SK-N-SH (cell line): Measurements from ENCODE around the gene PRB3. TPM values are rescaled to one million over a fixed set of nuclear protein-coding genes. Genes with fewer than 3 reads are reported as not detected.

Experiments
- CTCF ChIA-PET: fragments of 300-600, 350-600 bp; formaldehyde crosslinking; extraction: SDS; loops from one replicate; lab custom pipeline; 2021; lab: Yijun Ruan, JAX
- POLR2A ChIA-PET: fragments of 350-600 bp; sonication (Branson Sonifier 250); formaldehyde crosslinking; extraction: SDS; loops from one replicate; lab custom pipeline; 2020; ENCODE audit warnings: antibody characterized with exemption, inconsistent platforms; lab: Yijun Ruan, JAX
- DNase-seq: peaks from one replicate; pipeline ENCODE4 v3.0.0; 2012
- H2AFZ ChIP-seq: fragments of 200-600 bp; sonication (generic); 2 replicates; pipeline ENCODE4 v1.8.1; 2016; ENCODE audit warnings: antibody characterized with exemption, mild to moderate bottlenecking, low read depth
- H3F3A ChIP-seq: fragments of 200-600 bp; sonication (generic); replicated peaks from 2 replicates; pipeline ENCODE3; 2016; ENCODE audit warnings: antibody characterized with exemption, mild to moderate bottlenecking; ENCODE audit not compliant: insufficient read depth
- H3K27ac ChIP-seq, 2 experiments: fragments of 200-500 bp in 1 of 2; fragments of 200-600 bp in 1 of 2; sonication (Bioruptor generic) in 1 of 2; sonication (generic), shearing (Covaris generic) in 1 of 2; 2 replicates each; pipeline versions ENCODE4 v1.5.1 to v1.6.1; 2014 to 2016; ENCODE audit warnings: low read depth in 2 of 2, inconsistent platforms in 1 of 2, low read length in 1 of 2, mild to moderate bottlenecking in 1 of 2, mixed read lengths in 1 of 2
- H3K27me3 ChIP-seq: fragments of 200-600 bp; sonication (generic), shearing (Covaris generic); 2 replicates; pipeline ENCODE4 v1.6.1; 2016; ENCODE audit warnings: mixed run types; ENCODE audit not compliant: insufficient read depth
- H3K36me3 ChIP-seq, 2 experiments: fragments of 200-500 bp in 1 of 2; fragments of 200-600 bp in 1 of 2; sonication (Bioruptor generic) in 1 of 2; sonication (generic) in 1 of 2; replicated peaks in 1 of 2; 2 replicates each; pipeline versions ENCODE3 to v1.5.1; 2014 to 2016; ENCODE audit warnings: low read length in 1 of 2, mild to moderate bottlenecking in 1 of 2; ENCODE audit not compliant: insufficient read depth in 2 of 2, control insufficient read depth in 1 of 2
- H3K4me1 ChIP-seq, 2 experiments: fragments of 200-500 bp in 1 of 2; fragments of 200-600 bp in 1 of 2; sonication (Bioruptor generic) in 1 of 2; sonication (generic), shearing (Covaris generic) in 1 of 2; 2 replicates each; pipeline versions ENCODE4 v1.5.1 to v1.6.1; 2014 to 2016; ENCODE audit warnings: low read depth in 1 of 2, low read length in 1 of 2, mixed run types in 1 of 2; ENCODE audit not compliant: insufficient read depth in 2 of 2, control insufficient read depth in 1 of 2
- H3K4me2 ChIP-seq: fragments of 200-600 bp; sonication (generic), shearing (Covaris generic); 2 replicates; pipeline ENCODE4 v1.6.1; 2017; ENCODE audit warnings: mixed run types
- H3K4me3 ChIP-seq, 2 experiments: fragments of 200-500 bp in 1 of 2; fragments of 200-600 bp in 1 of 2; sonication (Bioruptor generic) in 1 of 2; sonication (generic), shearing (Covaris generic) in 1 of 2; 2 replicates each; pipeline versions ENCODE4 v1.5.1 to v1.8.1; 2014 to 2016; ENCODE audit warnings: low read depth in 2 of 2, inconsistent platforms in 1 of 2, low read length in 1 of 2, mild to moderate bottlenecking in 1 of 2, mixed read lengths in 1 of 2, moderate library complexity in 1 of 2
- H3K79me2 ChIP-seq: fragments of 200-600 bp; sonication (generic); 2 replicates; pipeline ENCODE4 v1.8.1; 2017; ENCODE audit warnings: mild to moderate bottlenecking; ENCODE audit not compliant: insufficient read depth
- H3K9ac ChIP-seq: fragments of 200-600 bp; sonication (generic); 2 replicates; pipeline ENCODE4 v1.6.1; 2017; ENCODE audit warnings: mixed run types
- H3K9me2 ChIP-seq: fragments of 200-600 bp; sonication (generic); 2 replicates; pipeline ENCODE4 v1.6.1; 2017; ENCODE audit warnings: mixed run types
- H3K9me3 ChIP-seq: fragments of 200-600 bp; sonication (generic); 2 replicates; pipeline ENCODE4 v1.6.1; 2017; ENCODE audit warnings: mixed run types, mild to moderate bottlenecking, moderate library complexity
- H4K20me1 ChIP-seq: fragments of 200-600 bp; sonication (generic); 2 replicates; pipeline ENCODE4 v1.6.1; 2017; ENCODE audit warnings: mild to moderate bottlenecking, mixed run types; ENCODE audit not compliant: insufficient read depth
- CHD2 ChIP-seq: fragments of 150-350 bp; IDR thresholded peaks from 2 replicates; pipeline ENCODE4 v1.6.1; 2018; ENCODE audit warnings: low read length; ENCODE audit not compliant: partially characterized antibody
- ELF1 ChIP-seq: IDR thresholded peaks from 2 replicates; pipeline ENCODE4 v1.4.0; 2012
- EZH2phosphoT487 ChIP-seq: fragments of 200-600 bp; sonication (generic); IDR thresholded peaks from 2 replicates; pipeline ENCODE4 v1.6.1; 2017; ENCODE audit warnings: low read depth, mixed run types, mild to moderate bottlenecking, antibody characterized with exemption, moderate library complexity, borderline replicate concordance
- GATA2 ChIP-seq: sonication (generic); formaldehyde crosslinking; IDR thresholded peaks from 2 replicates; pipeline ENCODE4 v1.5.0; 2020; ENCODE audit warnings: mild to moderate bottlenecking, missing genetic modification reagents
- JUND ChIP-seq: IDR thresholded peaks from 2 replicates; pipeline ENCODE4 v1.4.0; 2012
- MXI1 ChIP-seq: IDR thresholded peaks from 2 replicates; pipeline ENCODE4 v1.6.1; 2012; ENCODE audit warnings: mild to moderate bottlenecking, low read depth, low read length, improper control_type of control experiment
- NFIC ChIP-seq: IDR thresholded peaks from 2 replicates; pipeline ENCODE4 v1.4.0; 2012; ENCODE audit warnings: borderline replicate concordance
- NRF1 ChIP-seq: IDR thresholded peaks from 2 replicates; pipeline ENCODE4 v1.6.1; 2012; ENCODE audit warnings: low read depth, mild to moderate bottlenecking, low read length
- RFX5 ChIP-seq: IDR thresholded peaks from 2 replicates; pipeline ENCODE4 v1.6.1; 2012; ENCODE audit warnings: mild to moderate bottlenecking, improper control_type of control experiment, low read length
- TCF12 ChIP-seq: IDR thresholded peaks from 2 replicates; pipeline ENCODE4 v1.4.0; 2012
- TEAD4 ChIP-seq: IDR thresholded peaks from 2 replicates; pipeline ENCODE4 v1.4.0; 2012; ENCODE audit warnings: mild to moderate bottlenecking, borderline replicate concordance; ENCODE audit not compliant: insufficient read depth
- YY1 ChIP-seq: IDR thresholded peaks from 2 replicates; pipeline ENCODE4 v1.4.0; 2012; ENCODE audit warnings: low read depth, mild to moderate bottlenecking
- ZBTB33 ChIP-seq: IDR thresholded peaks from 2 replicates; pipeline ENCODE4 v1.4.0; 2012; ENCODE audit warnings: low read depth, borderline replicate concordance
- WGBS: methylation state at CpG from one replicate; pipeline ENCODE4 v1.1.6; 2017; ENCODE audit warnings: low lambda C conversion rate; 5-methylcytosine and 5-hydroxymethylcytosine counted together
- polyA plus RNA-seq, 3 experiments: library from polyadenylated mRNA; depleted of rRNA; stranded (reverse); fragments of >200 nt; gene quantifications; 2 replicates each; pipeline ENCODE4 v1.2.3, GENCODE V29; 2012
- TF ChIP-seq, protein P1 (sequence below): IDR thresholded peaks from 2 replicates; pipeline ENCODE4 v1.6.1; 2012; ENCODE audit warnings: mild to moderate bottlenecking, low read depth, low read length, moderate library complexity
- TF ChIP-seq, protein P2 (sequence below): IDR thresholded peaks from 2 replicates; pipeline ENCODE4; 2012
- TF ChIP-seq, protein P3 (sequence below): fragments of 150-350 bp; IDR thresholded peaks from 2 replicates; pipeline ENCODE4 v1.6.1; 2016; ENCODE audit warnings: mild to moderate bottlenecking, low read depth, low read length
- TF ChIP-seq, protein P4 (sequence below): fragments of 200-600 bp; sonication (generic); IDR thresholded peaks from 2 replicates; pipeline ENCODE4 v1.6.1; 2017; ENCODE audit warnings: antibody characterized with exemption, mild to moderate bottlenecking, moderate library complexity

PRB3 gene
- not detected in 2 replicates for polyA plus RNA-seq (2012; rRNA removed)
- polyA plus RNA-seq (2012; cell fraction: cytosol; rRNA removed), result not detected in 2 replicates
- polyA plus RNA-seq (2012; cell fraction: nucleus; rRNA removed), result not detected in 2 replicates

GRCh38 chr12:11269607-11270006, at the start of gene PRB3:
TSS of gene PRB3 (minus strand) at chr12:11269707. CDS start at chr12:11269669, 38 bp downstream.
- H3K4me3 ChIP-seq, result no peak within 1 kb of the TSS
- ChIA-PET CTCF (no interaction called here), POLR2A (no interaction called here)
- DNase-seq, result no peak
- no peaks in the 10 kb centered on the region for H3K79me2 ChIP-seq
- no peaks in the 10 kb centered on the region for H3K27me3 ChIP-seq
- no peaks in the 10 kb centered on the region for H3K9me3 ChIP-seq
- H2AFZ ChIP-seq, result no peak within 1 kb of the TSS
- H3K9me2 ChIP-seq, result no peaks in the 10 kb centered on the region
- no peaks in the 10 kb centered on the region for H3K36me3 ChIP-seq
- H3F3A ChIP-seq, result no peaks in the 10 kb centered on the region
- no peaks in the 10 kb centered on the region for H4K20me1 ChIP-seq
- no peak within 1 kb of the TSS for H3K9ac ChIP-seq
- TF ChIP-seq EZH2phosphoT487, result no peak
- no peak for TF ChIP-seq YY1
- TF ChIP-seq, protein P1, sequence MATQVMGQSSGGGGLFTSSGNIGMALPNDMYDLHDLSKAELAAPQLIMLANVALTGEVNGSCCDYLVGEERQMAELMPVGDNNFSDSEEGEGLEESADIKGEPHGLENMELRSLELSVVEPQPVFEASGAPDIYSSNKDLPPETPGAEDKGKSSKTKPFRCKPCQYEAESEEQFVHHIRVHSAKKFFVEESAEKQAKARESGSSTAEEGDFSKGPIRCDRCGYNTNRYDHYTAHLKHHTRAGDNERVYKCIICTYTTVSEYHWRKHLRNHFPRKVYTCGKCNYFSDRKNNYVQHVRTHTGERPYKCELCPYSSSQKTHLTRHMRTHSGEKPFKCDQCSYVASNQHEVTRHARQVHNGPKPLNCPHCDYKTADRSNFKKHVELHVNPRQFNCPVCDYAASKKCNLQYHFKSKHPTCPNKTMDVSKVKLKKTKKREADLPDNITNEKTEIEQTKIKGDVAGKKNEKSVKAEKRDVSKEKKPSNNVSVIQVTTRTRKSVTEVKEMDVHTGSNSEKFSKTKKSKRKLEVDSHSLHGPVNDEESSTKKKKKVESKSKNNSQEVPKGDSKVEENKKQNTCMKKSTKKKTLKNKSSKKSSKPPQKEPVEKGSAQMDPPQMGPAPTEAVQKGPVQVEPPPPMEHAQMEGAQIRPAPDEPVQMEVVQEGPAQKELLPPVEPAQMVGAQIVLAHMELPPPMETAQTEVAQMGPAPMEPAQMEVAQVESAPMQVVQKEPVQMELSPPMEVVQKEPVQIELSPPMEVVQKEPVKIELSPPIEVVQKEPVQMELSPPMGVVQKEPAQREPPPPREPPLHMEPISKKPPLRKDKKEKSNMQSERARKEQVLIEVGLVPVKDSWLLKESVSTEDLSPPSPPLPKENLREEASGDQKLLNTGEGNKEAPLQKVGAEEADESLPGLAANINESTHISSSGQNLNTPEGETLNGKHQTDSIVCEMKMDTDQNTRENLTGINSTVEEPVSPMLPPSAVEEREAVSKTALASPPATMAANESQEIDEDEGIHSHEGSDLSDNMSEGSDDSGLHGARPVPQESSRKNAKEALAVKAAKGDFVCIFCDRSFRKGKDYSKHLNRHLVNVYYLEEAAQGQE, result no peak
- TF ChIP-seq ZBTB33, result no peak
- TF ChIP-seq RFX5, result no peak
- no peak for TF ChIP-seq ELF1
- TF ChIP-seq, protein P2, sequence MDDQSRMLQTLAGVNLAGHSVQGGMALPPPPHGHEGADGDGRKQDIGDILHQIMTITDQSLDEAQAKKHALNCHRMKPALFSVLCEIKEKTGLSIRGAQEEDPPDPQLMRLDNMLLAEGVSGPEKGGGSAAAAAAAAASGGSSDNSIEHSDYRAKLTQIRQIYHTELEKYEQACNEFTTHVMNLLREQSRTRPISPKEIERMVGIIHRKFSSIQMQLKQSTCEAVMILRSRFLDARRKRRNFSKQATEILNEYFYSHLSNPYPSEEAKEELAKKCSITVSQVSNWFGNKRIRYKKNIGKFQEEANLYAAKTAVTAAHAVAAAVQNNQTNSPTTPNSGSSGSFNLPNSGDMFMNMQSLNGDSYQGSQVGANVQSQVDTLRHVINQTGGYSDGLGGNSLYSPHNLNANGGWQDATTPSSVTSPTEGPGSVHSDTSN, result no peak
- TF ChIP-seq NFIC, result no peak
- TF ChIP-seq TEAD4, result no peak
- TF ChIP-seq TCF12, result no peak
- no peak for TF ChIP-seq GATA2 (CRISPR knock-in tag)
- TF ChIP-seq, all 33 proteins: peak for 0
- H3K27ac ChIP-seq, result no peak within 1 kb of the TSS
- H3K4me2 ChIP-seq, result no peak within 1 kb of the TSS
- no peaks in the 10 kb centered on the region for H3K4me1 ChIP-seq
- WGBS, result 11% methylated on average over 3 of the region's 3 CpGs

DNA sequence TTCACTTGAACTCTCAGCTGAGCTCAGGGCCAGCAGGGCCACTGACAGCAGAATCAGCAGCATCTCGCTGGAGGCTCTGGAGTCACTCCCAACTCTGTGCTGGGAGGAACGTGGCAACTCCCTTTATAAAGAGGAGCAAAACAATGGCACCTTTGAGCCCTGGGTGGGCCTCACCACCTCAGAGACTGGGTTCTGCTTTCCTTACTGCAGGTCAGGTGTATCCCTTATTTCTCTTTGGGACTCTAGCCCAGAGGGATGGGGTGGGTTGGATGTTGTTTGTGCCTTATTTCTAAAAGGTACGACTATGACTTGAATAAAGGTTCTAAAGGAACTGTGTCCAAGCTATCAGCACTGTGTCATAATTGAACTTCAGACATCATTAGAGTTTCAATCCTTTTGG, 40.8 kb upstream of the PRB3 start, which contains the start of gene PRB4:
PRB4 (minus strand) TSS at position 101 of the 400 bp plus-strand sequence; CDS start at position 63, 38 bp downstream.
- Histone ChIP-seq H4K20me1 (no peaks in the 10 kb centered on the region), H3K36me3 (no peaks in the 10 kb centered on the region), H3K4me1 (no peaks in the 10 kb centered on the region), H3K9me2 (no peaks in the 10 kb centered on the region), H3K4me2 (no peak within 1 kb of the TSS), H3K9ac (no peak within 1 kb of the TSS), H2AFZ (no peak within 1 kb of the TSS), H3K9me3 (no peaks in the 10 kb centered on the region), H3K79me2 (no peaks in the 10 kb centered on the region), H3K4me3 (no peak within 1 kb of the TSS), H3K27ac (no peak within 1 kb of the TSS), H3K27me3 (no peaks in the 10 kb centered on the region), H3F3A (no peaks in the 10 kb centered on the region)
- no peak for DNase-seq
- POLR2A ChIA-PET, result no interaction called here
- 0% methylated on average over 3 of the region's 3 CpGs for WGBS
- CTCF ChIA-PET, result no interaction called here
- TF ChIP-seq GATA2 (CRISPR knock-in tag), result no peak
- TF ChIP-seq, protein P3, sequence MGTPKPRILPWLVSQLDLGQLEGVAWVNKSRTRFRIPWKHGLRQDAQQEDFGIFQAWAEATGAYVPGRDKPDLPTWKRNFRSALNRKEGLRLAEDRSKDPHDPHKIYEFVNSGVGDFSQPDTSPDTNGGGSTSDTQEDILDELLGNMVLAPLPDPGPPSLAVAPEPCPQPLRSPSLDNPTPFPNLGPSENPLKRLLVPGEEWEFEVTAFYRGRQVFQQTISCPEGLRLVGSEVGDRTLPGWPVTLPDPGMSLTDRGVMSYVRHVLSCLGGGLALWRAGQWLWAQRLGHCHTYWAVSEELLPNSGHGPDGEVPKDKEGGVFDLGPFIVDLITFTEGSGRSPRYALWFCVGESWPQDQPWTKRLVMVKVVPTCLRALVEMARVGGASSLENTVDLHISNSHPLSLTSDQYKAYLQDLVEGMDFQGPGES, result no peak
- no peak for TF ChIP-seq NFIC
- no peak for TF ChIP-seq JUND
- no peak for TF ChIP-seq EZH2phosphoT487
- no peak for TF ChIP-seq CHD2
- TF ChIP-seq ELF1, result no peak
- TF ChIP-seq NRF1, result no peak
- no peak for TF ChIP-seq MXI1
- TF ChIP-seq, protein P2, result no peak
- TF ChIP-seq, protein P4, sequence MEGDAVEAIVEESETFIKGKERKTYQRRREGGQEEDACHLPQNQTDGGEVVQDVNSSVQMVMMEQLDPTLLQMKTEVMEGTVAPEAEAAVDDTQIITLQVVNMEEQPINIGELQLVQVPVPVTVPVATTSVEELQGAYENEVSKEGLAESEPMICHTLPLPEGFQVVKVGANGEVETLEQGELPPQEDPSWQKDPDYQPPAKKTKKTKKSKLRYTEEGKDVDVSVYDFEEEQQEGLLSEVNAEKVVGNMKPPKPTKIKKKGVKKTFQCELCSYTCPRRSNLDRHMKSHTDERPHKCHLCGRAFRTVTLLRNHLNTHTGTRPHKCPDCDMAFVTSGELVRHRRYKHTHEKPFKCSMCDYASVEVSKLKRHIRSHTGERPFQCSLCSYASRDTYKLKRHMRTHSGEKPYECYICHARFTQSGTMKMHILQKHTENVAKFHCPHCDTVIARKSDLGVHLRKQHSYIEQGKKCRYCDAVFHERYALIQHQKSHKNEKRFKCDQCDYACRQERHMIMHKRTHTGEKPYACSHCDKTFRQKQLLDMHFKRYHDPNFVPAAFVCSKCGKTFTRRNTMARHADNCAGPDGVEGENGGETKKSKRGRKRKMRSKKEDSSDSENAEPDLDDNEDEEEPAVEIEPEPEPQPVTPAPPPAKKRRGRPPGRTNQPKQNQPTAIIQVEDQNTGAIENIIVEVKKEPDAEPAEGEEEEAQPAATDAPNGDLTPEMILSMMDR, result no peak
